Thoracic aorta (tissue), 2 donors: ENCODE data around the gene ZNF28. TPM values are rescaled to one million over a fixed set of nuclear protein-coding genes. Genes with fewer than 3 reads are reported as not detected.
A peak's percentile ranks its signal among the peaks of the same experiment; 100 is the strongest.
"Not testable (repeated sequence)": the region's sequence is repeated elsewhere in the genome, so short reads cannot be mapped to it uniquely, and the experiment has no call there.

Experiments used
- ATAC-seq: fragments of 150-250 bp; one replicate; pipeline ENCODE4 v1.8.0; 2017; ENCODE audit warnings: low read depth; ENCODE audit not compliant: insufficient number of reproducible peaks, low FRiP score
- DNase-seq: peaks from one replicate; pipeline ENCODE4 v3.0.0-alpha.2; 2020; ENCODE audit warnings: low spot score
- H3K27ac ChIP-seq, 2 donors: fragments of 200-600 bp; sonication (generic); 1 replicate in 1 of 2; 2 replicates in 1 of 2; pipeline ENCODE4 v1.5.1; 2016; ENCODE audit warnings: mild to moderate bottlenecking in 2 of 2, moderate library complexity in 2 of 2
- H3K27me3 ChIP-seq: fragments of 200-600 bp; sonication (generic); replicated peaks from 2 replicates; pipeline ENCODE4 v1.6.0; 2016; ENCODE audit warnings: mild to moderate bottlenecking; ENCODE audit not compliant: insufficient read depth
- H3K36me3 ChIP-seq: fragments of 200-600 bp; sonication (generic); one replicate; pipeline ENCODE4 v1.5.1; 2016
- H3K4me1 ChIP-seq, 2 donors: fragments of 200-600 bp; sonication (generic); 1 replicate in 1 of 2; 2 replicates in 1 of 2; pipeline versions ENCODE4 v1.5.1 to v1.6.0; 2016; ENCODE audit warnings: low read depth in 2 of 2, mild to moderate bottlenecking in 1 of 2; ENCODE audit not compliant: control insufficient read depth in 1 of 2
- H3K4me3 ChIP-seq: fragments of 200-600 bp; sonication (generic); 2 replicates; pipeline ENCODE4 v1.5.1; 2016; ENCODE audit warnings: mild to moderate bottlenecking
- H3K9me3 ChIP-seq: fragments of 200-600 bp; sonication (generic); 2 replicates; pipeline ENCODE4 v1.5.1; 2016
- total RNA-seq, 2 donors: library from RNA; depleted of rRNA; stranded (reverse); fragments of >200 nt; gene quantifications; one replicate each; pipeline versions ENCODE4 v1.1.0 to v1.2.3, GENCODE V29; 2016

ZNF28 gene
- total RNA-seq: 10 to 100 TPM in 1 of 2 donors, 1 to 10 TPM in 1; 6.0 to 11.9 TPM

GRCh38 chr19:52821204-52821960 lies at the start of gene ZNF28:
Gene ZNF28, minus strand, starts transcription at chr19:52821633. Its CDS starts 3,675 bp downstream, at chr19:52817958.
- ATAC-seq: peak; percentile 72
- DNase-seq: not testable (repeated sequence)
- peak within 1 kb of the TSS; percentile 86 for H3K4me3 ChIP-seq

GRCh38 chr19:52868031-52868430 lies 46.6 kb upstream of the ZNF28 start:
- H3K27me3 ChIP-seq, DNase-seq, H3K27ac ChIP-seq, H3K36me3 ChIP-seq, H3K4me1 ChIP-seq, ATAC-seq, H3K4me3 ChIP-seq, H3K9me3 ChIP-seq: not testable (repeated sequence)

More at GRCh38 chr19:52821204-52821960, at the start of gene ZNF28:
- H3K27me3 ChIP-seq, H3K4me1 ChIP-seq, H3K36me3 ChIP-seq, H3K9me3 ChIP-seq: not testable (repeated sequence)
- H3K27ac ChIP-seq: peak within 1 kb of the TSS; percentile 60 to 61

DNA sequence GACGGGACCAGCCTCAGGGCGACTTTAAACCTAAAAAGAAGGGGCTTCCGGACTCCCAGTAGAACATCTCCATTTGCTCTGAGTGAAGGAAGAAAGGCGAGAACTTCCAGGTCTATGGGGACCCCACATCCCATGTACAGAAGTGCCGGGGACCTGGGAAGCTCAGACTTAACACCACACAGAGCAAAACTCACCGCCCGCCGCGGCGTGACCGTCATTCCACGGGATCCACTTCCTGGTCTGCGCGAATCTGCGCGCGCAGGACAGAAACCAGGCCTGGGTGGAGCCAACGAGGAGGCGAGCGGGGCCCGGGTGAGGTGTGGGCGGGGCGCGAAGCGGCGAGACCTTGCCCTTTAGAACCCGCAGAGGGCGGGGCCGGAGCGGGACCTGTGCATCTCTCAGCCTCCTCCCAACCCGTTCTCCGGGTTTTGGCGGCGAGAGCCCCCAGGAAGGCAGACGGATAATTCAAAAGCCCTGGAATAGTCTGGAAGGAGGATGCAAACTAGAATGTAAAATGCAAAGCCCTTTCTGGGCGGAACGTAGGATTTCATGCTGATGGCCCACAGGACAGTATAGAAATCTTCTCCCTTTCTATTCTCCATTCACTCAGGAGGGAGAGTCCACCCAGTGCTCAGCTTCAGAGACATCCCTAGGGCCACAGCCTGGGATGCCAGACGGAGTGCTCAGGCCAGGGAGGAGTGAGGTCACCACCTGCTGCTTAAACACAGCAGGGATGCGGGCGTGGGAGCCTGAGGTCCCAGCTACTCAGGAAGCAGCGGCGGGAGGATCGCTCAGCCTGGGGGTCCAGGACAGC lies 36.2 kb upstream of the ZNF28 start, which contains the start of gene ZNF468:
Gene ZNF468, minus strand, starts transcription at position 242 of the 814 bp plus-strand sequence. CDS start 3,347 bp downstream, outside the sequence.
- ATAC-seq (peak; percentile 83), DNase-seq (peak; percentile 47)
- not testable (repeated sequence) for H3K27me3 ChIP-seq, H3K4me1 ChIP-seq, H3K9me3 ChIP-seq, H3K36me3 ChIP-seq
- peak within 1 kb of the TSS; percentile 22 to 60 for H3K27ac ChIP-seq
- peak within 1 kb of the TSS; percentile 78 for H3K4me3 ChIP-seq

DNA sequence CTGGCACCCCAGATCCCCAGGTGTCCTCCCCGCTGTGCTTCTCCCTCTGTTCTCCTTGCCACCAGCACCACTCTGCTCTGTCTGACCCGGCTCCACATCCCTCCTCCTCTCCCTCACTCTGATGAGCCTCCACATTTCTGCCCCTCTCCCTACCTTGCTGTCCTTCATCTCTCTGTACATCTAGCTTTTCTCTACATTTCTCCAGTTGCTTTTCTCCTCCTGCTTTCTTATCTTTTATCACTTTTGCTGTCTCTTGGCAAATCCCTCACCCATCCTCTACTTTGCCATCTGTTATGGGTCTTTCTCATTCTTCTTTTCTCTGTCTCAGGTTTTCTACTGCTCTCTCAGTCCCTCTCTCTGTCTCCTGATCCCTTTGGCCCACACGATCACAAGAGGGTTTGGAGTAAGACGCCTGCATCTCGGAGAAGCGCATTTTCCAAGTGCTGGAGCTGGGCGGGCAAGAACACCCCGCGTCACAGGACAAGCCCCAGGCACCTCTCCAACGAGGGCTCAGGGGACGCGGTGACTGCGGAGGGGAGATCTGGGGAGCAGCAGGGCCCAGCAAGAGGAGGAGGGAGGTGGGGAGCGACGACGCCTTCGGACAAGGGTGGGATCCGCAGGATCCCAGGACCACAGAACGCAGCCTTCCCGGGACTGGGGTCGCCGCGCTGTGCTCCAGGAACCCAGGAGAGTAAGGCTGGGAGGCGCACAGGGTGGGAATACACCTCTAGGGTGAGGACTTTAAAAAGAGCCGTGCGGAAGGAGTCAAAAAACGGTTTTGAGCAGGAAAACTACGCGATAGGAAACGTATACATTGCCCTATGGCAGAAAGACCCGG lies 35.3 kb upstream of the ZNF28 start:
- peak overlapping the region; percentile 22 to 60 for H3K27ac ChIP-seq
- not testable (repeated sequence) for H3K9me3 ChIP-seq, DNase-seq, H3K36me3 ChIP-seq, H3K4me1 ChIP-seq, H3K27me3 ChIP-seq
- H3K4me3 ChIP-seq: peak overlapping the region; percentile 78
- peak; percentile 37 for ATAC-seq

DNA sequence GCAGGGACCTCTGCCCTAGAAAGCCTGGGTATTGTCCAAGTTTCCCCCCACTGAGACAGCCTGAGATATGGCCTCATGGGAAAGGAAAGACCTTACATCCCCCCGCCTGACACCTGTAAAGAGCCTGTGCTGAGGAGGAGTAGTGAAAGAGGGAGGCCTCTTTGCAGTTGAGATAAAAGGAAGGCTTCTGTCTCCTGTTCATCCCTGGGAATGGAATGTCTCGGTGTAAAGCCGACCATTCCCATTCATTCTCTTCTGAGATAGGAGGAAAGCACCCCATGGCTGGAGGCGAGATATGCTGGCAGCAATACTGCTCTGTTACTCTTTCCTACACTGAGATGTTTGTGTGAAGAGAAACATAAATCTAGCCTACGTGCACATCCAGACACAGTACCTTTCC lies 25.9 kb upstream of the ZNF28 start:
- H3K27ac ChIP-seq, H3K4me1 ChIP-seq, ATAC-seq, H3K4me3 ChIP-seq, DNase-seq, H3K27me3 ChIP-seq: not testable (repeated sequence)
- peaks cover 55% of the 10 kb centered on the region for H3K36me3 ChIP-seq
- H3K9me3 ChIP-seq: peaks cover 45% of the 10 kb centered on the region

DNA sequence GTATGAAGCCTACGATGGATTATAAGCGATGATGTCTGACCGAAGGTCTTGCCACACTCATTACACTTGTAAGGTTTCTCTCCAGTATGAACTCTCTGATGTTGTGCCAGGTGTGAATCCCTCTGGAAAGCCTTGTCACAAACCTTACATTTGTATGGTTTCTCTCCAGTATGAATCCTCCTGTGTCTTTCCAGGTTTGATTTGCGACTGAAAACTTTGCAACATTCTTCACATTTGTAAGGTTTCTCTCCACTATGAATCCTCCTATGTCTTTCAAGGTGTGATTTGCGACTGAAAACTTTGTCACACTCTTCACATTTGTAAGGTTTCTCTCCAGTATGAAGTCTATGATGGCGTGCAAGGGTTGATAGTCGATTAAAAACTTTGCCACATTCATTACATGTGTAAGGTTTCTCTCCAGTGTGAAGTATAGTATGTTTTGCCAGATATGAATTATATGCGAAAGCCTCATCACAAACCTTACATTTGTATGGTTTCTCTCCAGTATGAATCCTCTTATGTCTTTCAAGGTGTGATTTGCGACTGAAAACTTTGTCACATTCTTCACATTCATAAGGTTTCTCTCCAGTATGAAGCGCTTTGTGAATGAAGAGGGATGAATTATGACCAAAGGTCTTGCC lies 19.5 kb upstream of the ZNF28 start:
- ATAC-seq, H3K27ac ChIP-seq, H3K4me1 ChIP-seq, H3K27me3 ChIP-seq, DNase-seq: not testable (repeated sequence)
- Histone ChIP-seq H3K9me3 (peaks cover 95% of the 10 kb centered on the region), H3K4me3 (peak overlapping the region; percentile 1), H3K36me3 (peaks cover 63% of the 10 kb centered on the region)

DNA sequence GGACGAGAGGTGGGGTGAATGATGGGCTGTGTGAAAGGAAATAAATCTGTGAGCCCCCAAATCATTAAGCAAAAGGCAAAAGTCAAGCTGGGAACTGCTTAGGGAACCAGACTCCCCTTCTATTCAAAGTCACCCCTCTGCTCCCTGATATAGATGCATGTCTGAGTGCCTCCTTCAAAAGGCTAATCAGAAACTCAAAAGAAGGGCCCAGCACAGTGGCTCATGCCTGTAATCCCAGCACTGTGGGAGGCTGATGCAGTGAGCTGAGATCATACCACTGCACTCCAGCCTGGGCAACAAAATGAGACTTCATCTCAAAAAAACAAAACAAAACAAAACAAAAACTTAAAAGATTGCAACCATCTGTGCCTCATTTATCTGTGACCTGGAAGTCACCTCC lies 12.9 kb upstream of the ZNF28 start:
- not testable (repeated sequence) for ATAC-seq, H3K4me1 ChIP-seq, H3K27ac ChIP-seq, H3K27me3 ChIP-seq, H3K36me3 ChIP-seq, DNase-seq, H3K4me3 ChIP-seq
- H3K9me3 ChIP-seq: peaks cover 34% of the 10 kb centered on the region

DNA sequence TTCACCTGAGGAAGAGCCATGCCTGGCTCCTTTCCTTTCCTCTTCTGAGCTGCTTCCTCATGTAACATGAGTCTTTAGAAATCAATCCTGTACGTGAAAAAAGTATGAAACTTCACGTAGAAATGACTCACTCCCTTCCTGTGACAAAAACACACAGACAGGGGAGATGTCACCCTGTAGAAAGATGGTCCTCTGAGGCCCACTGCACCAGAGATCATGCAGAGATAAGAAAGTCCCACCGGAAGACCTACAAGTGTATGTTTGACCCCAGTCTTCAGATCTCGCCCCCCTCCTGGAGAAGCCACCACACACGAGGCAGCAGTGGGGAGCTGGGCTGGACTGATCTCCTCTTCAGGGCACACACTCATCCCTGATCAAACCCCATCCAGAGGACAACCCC lies 12.1 kb upstream of the ZNF28 start:
- H3K27ac ChIP-seq, DNase-seq, H3K27me3 ChIP-seq, ATAC-seq, H3K4me3 ChIP-seq, H3K4me1 ChIP-seq, H3K36me3 ChIP-seq: not testable (repeated sequence)
- H3K9me3 ChIP-seq: peaks cover 27% of the 10 kb centered on the region

- not testable (repeated sequence) for H3K4me3 ChIP-seq, H3K4me1 ChIP-seq, DNase-seq, H3K36me3 ChIP-seq, H3K27ac ChIP-seq, ATAC-seq, H3K9me3 ChIP-seq, H3K27me3 ChIP-seq
These were observed 8.4 kb upstream of the ZNF28 start for GRCh38 chr19:52829866-52830265.
